ENCODE results near the gene DKK2. TPM values are rescaled to one million over a fixed set of nuclear protein-coding genes. Genes with fewer than 3 reads are reported as not detected.
A peak's percentile ranks its signal among the peaks of the same experiment; 100 is the strongest.

The DKK2 gene, protein sequence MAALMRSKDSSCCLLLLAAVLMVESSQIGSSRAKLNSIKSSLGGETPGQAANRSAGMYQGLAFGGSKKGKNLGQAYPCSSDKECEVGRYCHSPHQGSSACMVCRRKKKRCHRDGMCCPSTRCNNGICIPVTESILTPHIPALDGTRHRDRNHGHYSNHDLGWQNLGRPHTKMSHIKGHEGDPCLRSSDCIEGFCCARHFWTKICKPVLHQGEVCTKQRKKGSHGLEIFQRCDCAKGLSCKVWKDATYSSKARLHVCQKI
- 0.18 and 0.55 TPM in 2 replicates for total RNA-seq (2014; rRNA removed; shearing (Covaris generic))

DNA sequence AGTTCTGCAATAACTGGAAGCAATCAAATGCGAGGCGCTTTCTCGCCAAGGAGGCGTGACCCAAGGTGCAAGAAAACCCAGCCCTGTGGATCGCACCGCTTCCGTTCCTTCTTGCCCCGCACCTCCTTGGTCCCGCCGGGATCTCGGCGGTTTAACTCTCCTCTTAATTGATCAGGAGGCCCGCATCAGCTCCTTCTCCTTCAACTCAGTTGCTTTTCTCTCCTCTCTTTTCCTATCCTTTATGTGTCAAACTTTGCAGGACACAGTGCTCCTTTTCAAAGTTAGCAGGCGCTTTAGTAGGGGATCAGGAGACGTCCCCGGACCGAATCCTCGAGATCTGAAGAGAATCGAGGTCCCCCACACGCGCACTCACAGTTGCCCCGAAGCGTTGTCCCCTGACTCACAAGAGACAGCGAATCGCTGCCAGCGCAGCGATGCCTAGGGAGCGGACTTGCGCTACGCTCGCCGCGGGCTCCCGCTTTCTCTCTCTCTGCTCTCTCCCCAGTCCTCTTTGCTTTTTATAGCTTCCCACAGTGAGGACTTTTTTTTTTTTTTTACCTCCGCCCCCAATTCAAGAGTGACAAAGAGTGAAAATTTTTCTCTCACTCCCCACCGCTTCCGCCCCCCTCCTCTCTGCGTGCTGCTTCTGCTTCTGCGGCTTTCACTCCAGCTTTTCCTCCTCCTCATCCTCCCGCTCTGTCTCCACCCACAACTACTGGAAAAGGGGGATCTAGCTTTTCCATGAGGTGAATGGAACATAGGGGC is at the start of gene DKK2:
DKK2 (minus strand) TSS at position 495 of the 765 bp plus-strand sequence. CDS start 722 bp downstream, outside the sequence.
- Histone ChIP-seq H3K9me3 (replicated peaks) (no peaks in the 10 kb centered on the region), H3K36me3 (no peaks in the 10 kb centered on the region), H3K27ac (no peak within 1 kb of the TSS), H3K4me3 (no peak within 1 kb of the TSS), H3K4me1 (no peaks in the 10 kb centered on the region), H3K27me3 (no peaks in the 10 kb centered on the region)
- DNase-seq = no peak

DNA sequence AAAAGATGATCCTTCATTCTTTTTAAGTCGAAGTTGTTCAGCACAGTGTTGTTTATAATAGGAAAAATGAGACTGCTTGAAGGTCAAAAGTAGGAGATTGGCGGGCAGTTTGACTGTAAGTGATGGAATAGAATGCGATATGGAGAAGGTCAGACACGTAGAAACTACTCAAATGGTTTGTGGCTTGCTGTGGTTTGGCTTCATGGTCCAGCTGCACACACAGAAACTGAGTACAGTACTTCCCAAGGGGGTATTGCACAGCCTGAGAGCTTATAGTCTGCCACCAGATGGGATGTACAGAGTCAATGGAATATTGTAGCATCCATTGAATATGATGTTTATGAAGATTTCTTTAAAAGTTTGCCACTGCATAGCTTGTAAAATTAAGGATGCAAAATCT is 41.1 kb upstream of the DKK2 start:
- Histone ChIP-seq H3K9me3 (replicated peaks) (peaks cover 2% of the 10 kb centered on the region; the same call in 1 of the 2 replicates), H3K4me1 (no peaks in the 10 kb centered on the region), H3K4me3 (no peak overlapping the region), H3K36me3 (no peaks in the 10 kb centered on the region), H3K27me3 (no peaks in the 10 kb centered on the region), H3K27ac (no peak overlapping the region)
- DNase-seq = no peak

DNA sequence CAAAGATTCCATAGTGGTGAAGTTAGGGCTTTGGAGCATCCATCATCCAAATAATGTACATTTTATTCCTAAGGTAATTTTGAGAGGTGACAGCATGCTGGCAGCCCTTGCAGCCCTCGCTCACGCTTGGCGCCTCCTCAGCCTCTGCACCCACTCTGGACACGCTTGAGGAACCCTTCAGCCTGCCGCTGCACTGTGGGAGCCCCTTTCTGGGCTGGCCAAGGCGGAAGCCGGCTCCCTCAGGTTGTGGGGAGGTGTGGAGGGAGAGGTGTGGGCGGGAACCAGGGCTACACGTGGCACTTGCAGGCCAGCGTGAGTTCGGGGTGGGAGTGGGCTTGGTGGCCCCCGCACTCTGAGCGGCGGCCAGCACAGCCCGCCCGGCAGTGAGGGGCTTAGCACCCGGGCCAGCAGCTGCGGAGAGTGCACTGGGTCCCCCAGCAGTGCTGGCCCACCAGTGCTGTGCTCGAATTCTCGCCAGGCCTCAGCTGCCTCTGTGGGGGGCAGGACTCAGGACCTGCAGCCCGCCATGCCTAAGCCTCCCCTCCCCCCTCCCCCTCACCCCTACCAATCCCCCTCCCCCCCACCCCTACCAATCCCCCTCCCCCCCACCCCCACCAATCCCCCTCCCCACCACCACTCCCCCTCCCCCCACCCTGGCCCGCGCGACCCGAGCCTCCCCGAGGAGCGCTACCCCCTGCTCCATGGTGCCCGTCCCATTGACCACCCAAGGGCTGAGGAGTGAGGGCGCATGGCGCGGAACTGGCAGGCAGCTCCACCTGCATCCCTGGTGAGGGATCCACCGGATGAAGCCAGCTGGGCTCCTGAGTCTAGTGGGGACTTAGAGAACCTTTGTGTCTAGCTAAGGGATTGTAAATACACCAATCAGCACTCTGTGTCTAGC is 37.0 kb upstream of the DKK2 start:
- DNase-seq = no peak
- Histone ChIP-seq H3K9me3 (replicated peaks) (0 out of 2 replicates have a peak, but pooled peaks cover 2% of the 10 kb centered on the region), H3K27me3 (no peaks in the 10 kb centered on the region), H3K36me3 (no peaks in the 10 kb centered on the region), H3K27ac (no peak overlapping the region), H3K4me3 (no peak overlapping the region), H3K4me1 (no peaks in the 10 kb centered on the region)

DNA sequence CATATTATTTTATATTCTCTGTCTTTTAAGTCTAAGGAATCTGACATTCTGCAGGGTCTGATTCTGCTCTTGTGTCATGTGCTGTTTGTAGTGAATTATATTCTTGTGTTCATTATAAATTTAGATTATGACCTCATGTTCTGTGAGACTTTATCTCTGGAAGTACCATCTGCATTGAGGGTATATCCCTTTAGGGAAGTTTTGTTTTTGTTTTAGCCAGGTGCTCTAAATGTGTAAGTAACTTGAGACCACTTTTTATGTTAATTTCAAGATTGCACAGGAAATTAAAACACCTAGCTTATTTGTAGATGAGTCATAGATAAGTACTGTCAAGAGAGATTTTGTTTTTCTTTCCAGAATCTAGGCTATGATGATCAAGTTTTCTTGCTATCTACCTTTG is 35.0 kb upstream of the DKK2 start:
- Histone ChIP-seq H3K27me3 (no peaks in the 10 kb centered on the region), H3K4me3 (no peak overlapping the region), H3K4me1 (no peaks in the 10 kb centered on the region), H3K9me3 (replicated peaks) (0 out of 2 replicates have a peak, but pooled peaks cover 2% of the 10 kb centered on the region), H3K27ac (no peak overlapping the region), H3K36me3 (no peaks in the 10 kb centered on the region)
- no peak for DNase-seq

DNA sequence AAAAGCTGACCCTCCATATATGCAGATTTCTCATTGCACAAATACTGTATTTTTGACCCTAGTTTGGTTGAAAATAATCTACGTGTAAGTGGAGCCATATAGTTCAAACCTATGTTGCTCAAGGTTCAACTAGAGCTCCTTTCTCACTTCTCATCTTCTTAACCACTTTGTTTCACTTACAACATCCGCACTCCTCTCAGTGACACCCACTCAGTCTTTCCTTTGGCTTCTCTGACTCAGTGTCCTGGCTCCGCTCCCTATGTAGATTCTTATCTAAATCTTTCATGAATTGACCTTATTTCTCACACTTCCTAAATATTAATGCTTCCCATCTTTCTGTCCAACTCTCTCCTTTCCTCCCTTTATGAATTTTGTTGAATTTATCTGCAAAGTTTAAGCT is 32.9 kb upstream of the DKK2 start:
- H3K4me1 ChIP-seq = no peaks in the 10 kb centered on the region
- no peak for DNase-seq

DNA sequence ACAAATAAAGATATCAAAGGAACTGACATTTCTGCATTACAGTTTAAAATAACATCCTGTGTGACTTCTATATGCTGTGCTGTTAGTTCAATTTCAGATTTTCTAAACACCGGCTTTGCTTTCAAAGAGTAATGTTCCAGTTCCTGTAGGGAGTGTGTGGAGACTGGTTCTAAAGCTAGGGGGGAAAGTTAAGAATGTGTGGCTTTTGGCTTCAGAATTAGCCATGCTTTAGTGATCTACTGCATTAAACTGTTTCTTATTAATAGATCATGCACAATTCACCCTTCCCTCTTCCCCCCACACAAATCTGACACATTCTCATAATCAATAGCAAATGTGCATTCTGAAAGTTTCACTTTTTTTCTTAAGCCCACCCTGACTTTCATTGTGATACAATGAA is 32.0 kb upstream of the DKK2 start:
- DNase-seq = no peak
- Histone ChIP-seq H3K27me3 (no peaks in the 10 kb centered on the region), H3K9me3 (replicated peaks) (no peaks in the 10 kb centered on the region)

More for the DNA sequence above, 32.9 kb upstream of the DKK2 start:
- no peak overlapping the region for H3K4me3 ChIP-seq
- no peaks in the 10 kb centered on the region for H3K36me3 ChIP-seq
- H3K9me3 ChIP-seq (replicated peaks) = no peaks in the 10 kb centered on the region
- H3K27me3 ChIP-seq = no peaks in the 10 kb centered on the region
- no peak overlapping the region for H3K27ac ChIP-seq

DNA sequence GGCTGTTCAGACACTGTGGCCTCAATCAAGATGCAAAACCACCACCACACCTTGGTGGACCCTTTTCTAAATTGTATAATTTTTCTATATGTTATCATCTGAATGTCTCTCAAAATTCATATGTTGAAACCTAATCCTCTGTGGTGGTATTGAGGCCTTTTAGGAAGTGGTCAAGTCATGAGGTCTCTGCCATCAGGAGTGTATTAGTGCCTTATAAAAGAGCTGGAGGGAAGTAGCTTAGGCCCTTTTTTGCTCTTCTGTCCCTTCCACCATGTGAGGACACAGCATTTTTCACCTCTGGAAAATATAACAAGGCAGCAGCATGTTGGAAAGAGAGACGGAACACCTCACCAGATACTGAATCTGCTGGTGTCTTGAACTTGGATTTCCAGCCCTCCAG is 30.5 kb upstream of the DKK2 start:
- Histone ChIP-seq H3K27ac (no peak overlapping the region), H3K4me3 (no peak overlapping the region), H3K4me1 (no peaks in the 10 kb centered on the region), H3K36me3 (no peaks in the 10 kb centered on the region), H3K27me3 (no peaks in the 10 kb centered on the region), H3K9me3 (replicated peaks) (no peaks in the 10 kb centered on the region)
- DNase-seq = no peak

More for the DNA sequence above, 32.0 kb upstream of the DKK2 start:
- Histone ChIP-seq H3K4me1 (no peaks in the 10 kb centered on the region), H3K27ac (no peak overlapping the region), H3K36me3 (no peaks in the 10 kb centered on the region), H3K4me3 (no peak overlapping the region)

DNA sequence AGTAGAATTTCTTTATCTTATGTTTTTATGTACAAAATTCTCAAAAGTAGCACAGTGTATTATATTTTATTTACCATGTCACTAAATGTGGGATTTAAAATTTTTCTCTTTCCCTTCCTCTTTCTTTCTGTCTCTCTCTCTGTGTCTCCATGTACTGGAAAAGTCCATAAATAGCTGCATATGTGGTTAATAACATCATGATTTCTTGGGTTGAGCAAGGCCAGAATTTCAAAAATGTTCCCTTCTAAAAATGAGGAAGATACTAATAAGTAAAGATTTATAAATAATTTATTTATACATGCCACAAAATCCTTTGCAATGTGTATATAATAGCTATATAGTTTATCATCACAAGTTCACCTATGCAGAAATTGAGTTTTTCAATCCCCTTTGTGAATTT is 29.1 kb upstream of the DKK2 start:
- no peaks in the 10 kb centered on the region for H3K27me3 ChIP-seq
- H3K36me3 ChIP-seq = no peaks in the 10 kb centered on the region
- H3K27ac ChIP-seq = no peak overlapping the region
- no peak overlapping the region for H3K4me3 ChIP-seq
- DNase-seq = no peak
- H3K9me3 ChIP-seq (replicated peaks) = no peaks in the 10 kb centered on the region
- H3K4me1 ChIP-seq = no peaks in the 10 kb centered on the region

DNA sequence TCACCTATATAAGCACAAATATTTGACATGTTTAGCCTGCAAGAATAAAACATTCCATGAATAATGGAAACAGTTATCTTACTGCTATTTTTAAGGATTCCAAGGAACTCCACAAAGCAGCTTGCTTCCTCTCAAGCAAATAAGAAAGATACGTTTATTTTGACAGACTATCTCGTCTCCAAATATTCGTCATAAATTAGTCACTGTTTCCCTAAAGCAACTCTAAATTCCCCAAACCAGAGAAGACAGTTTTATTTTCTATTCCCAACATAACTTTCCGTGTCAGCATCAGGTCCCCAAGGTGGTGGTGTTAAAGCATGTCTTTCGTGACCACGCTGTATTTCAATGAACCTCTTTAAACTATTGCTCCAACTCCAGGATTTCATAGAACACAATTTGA is 24.3 kb upstream of the DKK2 start:
- no peak overlapping the region for H3K27ac ChIP-seq

DNA sequence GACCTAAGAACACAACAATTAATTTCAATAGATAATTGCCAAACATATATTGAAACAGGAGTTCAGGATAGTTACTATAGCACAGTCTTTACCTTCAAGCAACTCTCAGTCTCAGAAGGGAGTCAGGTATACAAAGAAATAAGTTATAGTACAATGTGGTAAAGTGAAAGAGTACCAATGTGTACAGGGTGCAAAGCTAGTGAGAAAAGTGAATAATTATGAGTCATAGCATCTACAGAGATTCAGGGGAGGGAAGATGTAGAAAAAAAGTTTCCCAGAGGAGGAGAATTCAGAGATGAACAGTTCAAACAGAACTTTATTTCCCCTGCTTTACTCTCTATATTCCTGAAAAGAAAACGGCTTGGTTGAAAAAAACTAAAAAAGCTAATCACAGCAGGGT is 22.7 kb upstream of the DKK2 start:
- DNase-seq = no peak
- no peak overlapping the region for H3K4me3 ChIP-seq
- H3K36me3 ChIP-seq = no peaks in the 10 kb centered on the region
- H3K27ac ChIP-seq = no peak overlapping the region
- H3K9me3 ChIP-seq (replicated peaks) = no peaks in the 10 kb centered on the region
- H3K4me1 ChIP-seq = no peaks in the 10 kb centered on the region
- H3K27me3 ChIP-seq = no peaks in the 10 kb centered on the region

More for the DNA sequence above, 24.3 kb upstream of the DKK2 start:
- no peaks in the 10 kb centered on the region for H3K4me1 ChIP-seq
- H3K9me3 ChIP-seq (replicated peaks) = no peaks in the 10 kb centered on the region
- no peaks in the 10 kb centered on the region for H3K27me3 ChIP-seq
- no peaks in the 10 kb centered on the region for H3K36me3 ChIP-seq
- no peak overlapping the region for H3K4me3 ChIP-seq
- DNase-seq = no peak

DNA sequence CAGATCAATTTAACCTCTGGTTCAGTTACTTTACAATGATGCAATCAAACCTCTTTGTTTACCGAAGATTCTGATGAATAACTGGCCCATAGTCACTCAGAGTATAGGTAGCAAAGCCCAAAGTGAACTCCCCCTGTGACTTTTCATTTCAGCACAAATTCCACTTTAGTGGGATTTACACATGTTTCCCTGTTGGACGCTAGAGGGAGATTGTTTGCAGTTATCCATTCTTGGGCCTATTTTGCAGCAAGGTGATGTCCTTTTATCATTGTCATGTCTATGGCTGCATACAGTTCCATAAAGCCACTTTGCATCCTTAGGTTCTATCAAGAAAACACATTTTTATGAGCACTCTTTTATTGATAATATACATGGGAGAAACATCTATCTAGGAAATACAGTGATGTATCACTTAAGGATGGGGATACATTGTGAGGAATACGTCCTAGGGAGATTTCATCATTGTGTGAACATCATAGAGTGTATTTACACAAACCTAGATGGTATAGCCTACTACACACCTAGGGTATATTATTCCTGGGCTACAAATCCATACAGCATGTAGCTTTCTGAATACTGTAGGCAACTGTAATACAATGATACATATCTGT is 14.5 kb upstream of the DKK2 start:
- peak in 1 of 2 experiments; percentile 34 for DNase-seq
- Histone ChIP-seq H3K4me3 (no peak overlapping the region), H3K9me3 (replicated peaks) (no peaks in the 10 kb centered on the region), H3K4me1 (no peaks in the 10 kb centered on the region), H3K27me3 (no peaks in the 10 kb centered on the region), H3K36me3 (no peaks in the 10 kb centered on the region), H3K27ac (no peak overlapping the region)

DNA sequence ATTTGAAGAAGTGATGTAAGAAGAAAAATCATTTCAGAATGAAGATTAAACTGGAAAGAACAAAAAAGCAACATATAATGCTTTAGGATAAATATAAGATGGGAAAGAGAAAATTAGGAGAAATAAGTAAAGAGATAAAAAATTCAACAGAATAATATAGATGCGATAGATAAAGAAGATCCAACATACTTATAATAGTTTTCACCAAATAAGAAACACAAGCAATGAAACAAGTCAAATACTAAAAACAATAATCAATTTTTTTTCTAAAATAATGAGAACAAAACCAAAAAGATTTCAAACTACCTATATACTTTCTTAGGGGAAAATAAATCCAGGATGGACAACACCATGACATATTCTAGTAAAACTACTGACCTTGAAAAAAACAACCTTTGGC is 10.1 kb upstream of the DKK2 start:
- Histone ChIP-seq H3K27me3 (no peaks in the 10 kb centered on the region), H3K9me3 (replicated peaks) (no peaks in the 10 kb centered on the region), H3K27ac (no peak overlapping the region), H3K4me3 (no peak overlapping the region), H3K36me3 (no peaks in the 10 kb centered on the region), H3K4me1 (no peaks in the 10 kb centered on the region)
- no peak for DNase-seq

DNA sequence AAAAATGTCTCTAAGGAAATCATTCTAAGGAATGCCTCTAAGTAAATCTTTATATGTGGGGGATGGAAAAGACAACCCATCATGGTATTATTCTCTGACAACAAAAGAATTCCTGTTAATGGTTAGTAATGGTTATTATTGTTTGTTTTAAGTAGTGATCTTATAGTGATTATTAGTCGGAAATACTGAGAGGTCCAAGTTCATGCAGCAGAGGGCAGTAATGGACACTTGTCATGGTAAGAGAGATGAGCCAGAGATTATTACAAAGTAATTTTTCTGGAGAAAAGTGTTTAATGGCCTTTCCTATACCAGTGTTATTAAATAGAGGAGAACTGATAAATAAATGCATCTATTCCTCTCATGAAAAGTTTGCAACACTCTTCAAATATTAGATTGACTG is 8.1 kb upstream of the DKK2 start:
- Histone ChIP-seq H3K4me1 (no peaks in the 10 kb centered on the region), H3K27me3 (no peaks in the 10 kb centered on the region), H3K27ac (no peak overlapping the region), H3K9me3 (replicated peaks) (no peaks in the 10 kb centered on the region), H3K4me3 (no peak overlapping the region), H3K36me3 (no peaks in the 10 kb centered on the region)
- peak in 1 of 2 experiments; percentile 9 for DNase-seq

DNA sequence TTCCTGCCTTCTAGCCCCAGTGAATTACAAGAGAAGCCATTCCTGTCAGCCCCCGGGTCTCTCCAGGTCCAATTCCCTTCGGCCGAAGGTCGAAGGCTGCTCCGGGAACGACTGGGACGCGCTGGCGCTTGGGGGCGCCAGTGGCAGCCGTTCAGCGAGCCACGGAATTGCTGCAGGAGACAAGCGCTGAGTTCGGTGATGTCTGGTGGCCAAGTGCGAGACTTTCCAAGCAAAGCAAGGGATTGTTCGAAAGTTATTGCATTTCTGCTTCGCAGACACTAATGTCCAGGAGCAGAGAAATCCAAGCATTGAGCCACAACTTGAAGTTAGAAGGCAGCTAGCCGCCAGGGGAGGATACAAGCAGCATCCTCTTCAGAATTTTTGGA is 1.1 kb upstream of the DKK2 start:
- DNase-seq = no peak
- H3K27me3 ChIP-seq = no peaks in the 10 kb centered on the region
- no peak overlapping the region for H3K27ac ChIP-seq
- H3K4me1 ChIP-seq = no peaks in the 10 kb centered on the region
- no peaks in the 10 kb centered on the region for H3K36me3 ChIP-seq
- H3K4me3 ChIP-seq = no peak overlapping the region
- no peaks in the 10 kb centered on the region for H3K9me3 ChIP-seq (replicated peaks)

All from SJCRH30 (cell line).